OCI-LY7 (cell line): Measurements from ENCODE around the gene NOP56. TPM values are rescaled to one million over a fixed set of nuclear protein-coding genes. Genes with fewer than 3 reads are reported as not detected.
A peak's percentile ranks its signal among the peaks of the same experiment; 100 is the strongest.

Source experiments
- Bru-seq: library from RNA; stranded (reverse); fragments of 400-500 nt; gene quantifications from one replicate; lab custom pipeline; 2021; lab: Mats Ljungman, UMichigan
- BruChase-seq, 2 experiments: library from RNA; stranded (reverse); fragments of 400-500 nt; gene quantifications; one replicate each; lab custom pipeline; 2021; lab: Mats Ljungman, UMichigan
- BruUV-seq: library from RNA; stranded (reverse); fragments of 400-500 nt; replicated peaks from 2 replicates; lab custom pipeline; 2021; lab: Mats Ljungman, UMichigan
- CTCF ChIA-PET: fragments of 300-600 bp; sonication (Branson Sonifier 250); formaldehyde crosslinking; loops from one replicate; lab custom pipeline; 2022; ENCODE audit warnings: antibody characterized with exemption; ENCODE audit not compliant: unreplicated experiment; lab: Charles Lee
- POLR2A ChIA-PET: fragments of 300-600 bp; sonication (Branson Sonifier 250); formaldehyde crosslinking; loops from one replicate; lab custom pipeline; 2022; ENCODE audit warnings: antibody characterized with exemption; lab: Charles Lee
- DNase-seq: peaks from one replicate; pipeline ENCODE4 v3.0.0-alpha.2; 2015; ENCODE audit warnings: low spot score
- H2AFZ ChIP-seq: fragments of 200-600 bp; sonication (generic), shearing (Covaris generic); 2 replicates; pipeline ENCODE4 v1.6.1; 2014; ENCODE audit warnings: mild to moderate bottlenecking, antibody characterized with exemption, low read length, moderate library complexity
- H3K27ac ChIP-seq: fragments of 200-600 bp; sonication (generic); 2 replicates; pipeline ENCODE4 v1.5.1; 2014; ENCODE audit warnings: mixed run types, low read depth, mild to moderate bottlenecking, moderate library complexity, low read length, inconsistent platforms; ENCODE audit not compliant: poor library complexity, severe bottlenecking
- H3K36me3 ChIP-seq: fragments of 200-600 bp; sonication (generic); 2 replicates; pipeline ENCODE4 v1.6.1; 2014; ENCODE audit warnings: mild to moderate bottlenecking, antibody characterized with exemption, low read length, moderate library complexity, mixed read lengths; ENCODE audit not compliant: insufficient read depth
- H3K4me1 ChIP-seq: fragments of 200-600 bp; sonication (generic); 2 replicates; pipeline ENCODE4 v1.5.1; 2014; ENCODE audit warnings: mild to moderate bottlenecking, low read length; ENCODE audit not compliant: insufficient read depth, poor library complexity, severe bottlenecking
- H3K4me2 ChIP-seq: fragments of 200-600 bp; sonication (generic); 2 replicates; pipeline ENCODE4 v1.6.1; 2014; ENCODE audit warnings: mild to moderate bottlenecking, low read length
- H3K4me3 ChIP-seq: fragments of 200-600 bp; sonication (generic); 2 replicates; pipeline ENCODE4 v1.5.1; 2014; ENCODE audit warnings: mild to moderate bottlenecking, low read depth, low read length; ENCODE audit not compliant: poor library complexity, severe bottlenecking
- H3K79me2 ChIP-seq: fragments of 200-600 bp; sonication (generic); 2 replicates; pipeline ENCODE4 v1.6.1; 2016; ENCODE audit warnings: low read depth, mild to moderate bottlenecking, low read length, moderate library complexity, mixed read lengths; ENCODE audit not compliant: insufficient read depth
- H3K9me2 ChIP-seq: fragments of 200-600 bp; sonication (generic); 2 replicates; pipeline ENCODE4 v1.6.1; 2016; ENCODE audit warnings: mild to moderate bottlenecking, low read length, mixed read lengths; ENCODE audit not compliant: insufficient read depth
- H3K9me3 ChIP-seq: fragments of 200-600 bp; sonication (generic); 2 replicates; pipeline ENCODE4 v1.6.1; 2014; ENCODE audit warnings: mild to moderate bottlenecking, mixed run types, low read length, mixed read lengths
- H4K20me1 ChIP-seq: fragments of 200-600 bp; sonication (generic); 2 replicates; pipeline ENCODE4 v1.6.1; 2014; ENCODE audit warnings: mild to moderate bottlenecking, antibody characterized with exemption, low read length, moderate library complexity, mixed read lengths; ENCODE audit not compliant: insufficient read depth
- EZH2phosphoT487 ChIP-seq: fragments of 200-600 bp; sonication (generic); IDR thresholded peaks from 2 replicates; pipeline ENCODE4 v1.6.1; 2018; ENCODE audit warnings: low read depth, borderline replicate concordance, mild to moderate bottlenecking, mixed run types, antibody characterized with exemption, low read length, moderate library complexity, mixed read lengths
- intact Hi-C: fragments of 100-400 bp; cut with micrococcal nuclease; formaldehyde crosslinking; loops from one replicate; pipeline ENCODE4 v1.10.0; 2022; ENCODE audit not compliant: unreplicated experiment
- long read RNA-seq: library from polyadenylated mRNA; stranded (forward); transcript quantifications from one replicate; pipeline ENCODE4 v2.0.0, GENCODE V29; 2022
- total RNA-seq, 2 experiments: library from RNA; depleted of rRNA in 1 of 2; stranded (reverse); fragments of >200 nt in 1 of 2; shearing (Covaris generic) in 1 of 2; gene quantifications; 2 replicates each; pipeline ENCODE4 v1.2.3, GENCODE V29; 2014 to 2022
- TF ChIP-seq, protein P1 (sequence below): fragments of 200-600 bp; sonication (generic); conservative IDR thresholded peaks from 2 replicates; pipeline ENCODE4 v1.5.1; 2014; ENCODE audit warnings: mild to moderate bottlenecking, antibody characterized with exemption, low read length, moderate library complexity, mixed read lengths

NOP56 gene, protein sequence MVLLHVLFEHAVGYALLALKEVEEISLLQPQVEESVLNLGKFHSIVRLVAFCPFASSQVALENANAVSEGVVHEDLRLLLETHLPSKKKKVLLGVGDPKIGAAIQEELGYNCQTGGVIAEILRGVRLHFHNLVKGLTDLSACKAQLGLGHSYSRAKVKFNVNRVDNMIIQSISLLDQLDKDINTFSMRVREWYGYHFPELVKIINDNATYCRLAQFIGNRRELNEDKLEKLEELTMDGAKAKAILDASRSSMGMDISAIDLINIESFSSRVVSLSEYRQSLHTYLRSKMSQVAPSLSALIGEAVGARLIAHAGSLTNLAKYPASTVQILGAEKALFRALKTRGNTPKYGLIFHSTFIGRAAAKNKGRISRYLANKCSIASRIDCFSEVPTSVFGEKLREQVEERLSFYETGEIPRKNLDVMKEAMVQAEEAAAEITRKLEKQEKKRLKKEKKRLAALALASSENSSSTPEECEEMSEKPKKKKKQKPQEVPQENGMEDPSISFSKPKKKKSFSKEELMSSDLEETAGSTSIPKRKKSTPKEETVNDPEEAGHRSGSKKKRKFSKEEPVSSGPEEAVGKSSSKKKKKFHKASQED
- total RNA-seq (2014; rRNA removed; shearing (Covaris generic)) (580 and 640 TPM in 2 replicates), total RNA-seq (2022) (464 and 544 TPM in 2 replicates), Bru-seq, nascent RNA (percentile 99 among the genes with signal in this experiment), BruChase-seq, experiment 1, labeled RNA remaining after a 6-hour chase (percentile 98 among the genes with signal in this experiment), BruChase-seq, experiment 2, labeled RNA remaining after a 2-hour chase (percentile 99 among the genes with signal in this experiment)
- long read RNA-seq, transcript NOP56-201 (12 exons, 2,400 nt) = major isoform, 58 of 129 reads
- long read RNA-seq, partial matches to known transcripts = 17 of 129 reads
- long read RNA-seq, other reads (novel, unspliced or antisense) = 47 of 129 reads

DNA sequence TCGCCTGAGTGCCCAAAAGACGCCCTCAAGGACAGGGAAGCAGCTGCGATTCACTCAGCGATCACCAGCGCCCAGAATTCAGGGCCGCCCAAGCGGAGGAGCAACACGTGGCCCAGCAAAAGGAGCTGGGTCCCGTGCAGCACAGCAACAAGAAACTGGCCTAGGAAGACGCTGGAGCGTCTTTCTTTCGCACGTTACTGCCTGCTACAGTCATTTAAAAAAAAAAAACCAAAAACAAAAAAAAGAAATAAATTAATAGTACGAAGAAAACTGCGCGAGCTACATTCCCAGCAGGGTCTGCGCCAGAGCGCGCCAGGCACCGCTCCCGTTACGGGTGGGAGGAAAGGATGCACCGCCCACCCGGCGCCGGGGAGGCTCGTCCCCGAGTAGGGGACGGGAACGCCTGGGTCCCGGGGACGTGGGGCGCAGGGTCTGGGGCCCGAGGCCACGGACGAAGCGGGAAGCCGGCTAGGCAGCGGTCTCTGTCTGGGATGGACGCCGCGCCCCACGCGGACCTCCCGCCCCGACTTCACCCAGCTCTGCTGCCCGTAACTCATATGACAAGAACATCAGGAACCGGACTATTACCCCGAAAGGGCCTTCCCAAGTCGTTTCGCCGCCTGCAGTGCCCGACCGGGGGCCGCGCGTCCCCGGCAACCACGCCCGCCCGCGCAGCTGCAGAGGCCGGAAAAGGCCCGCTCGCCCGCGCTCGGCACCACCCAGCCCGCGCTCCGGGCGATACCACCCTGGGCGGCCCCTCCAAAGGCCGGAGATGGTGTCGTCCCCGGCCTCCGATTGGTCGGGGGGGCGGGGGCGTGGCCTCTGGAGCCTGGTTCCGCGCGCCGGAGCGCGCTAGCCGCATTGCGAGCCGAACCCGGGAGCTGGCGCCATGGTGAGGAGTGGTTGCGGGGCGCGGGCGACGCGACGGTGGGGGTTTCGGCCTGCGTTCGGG lies at the start of gene NOP56:
Gene NOP56 (plus strand): TSS at position 861 of the 952 bp plus-strand sequence. CDS start 29 bp downstream, at position 890.
- no peak for TF ChIP-seq EZH2phosphoT487
- TF ChIP-seq, protein P1, sequence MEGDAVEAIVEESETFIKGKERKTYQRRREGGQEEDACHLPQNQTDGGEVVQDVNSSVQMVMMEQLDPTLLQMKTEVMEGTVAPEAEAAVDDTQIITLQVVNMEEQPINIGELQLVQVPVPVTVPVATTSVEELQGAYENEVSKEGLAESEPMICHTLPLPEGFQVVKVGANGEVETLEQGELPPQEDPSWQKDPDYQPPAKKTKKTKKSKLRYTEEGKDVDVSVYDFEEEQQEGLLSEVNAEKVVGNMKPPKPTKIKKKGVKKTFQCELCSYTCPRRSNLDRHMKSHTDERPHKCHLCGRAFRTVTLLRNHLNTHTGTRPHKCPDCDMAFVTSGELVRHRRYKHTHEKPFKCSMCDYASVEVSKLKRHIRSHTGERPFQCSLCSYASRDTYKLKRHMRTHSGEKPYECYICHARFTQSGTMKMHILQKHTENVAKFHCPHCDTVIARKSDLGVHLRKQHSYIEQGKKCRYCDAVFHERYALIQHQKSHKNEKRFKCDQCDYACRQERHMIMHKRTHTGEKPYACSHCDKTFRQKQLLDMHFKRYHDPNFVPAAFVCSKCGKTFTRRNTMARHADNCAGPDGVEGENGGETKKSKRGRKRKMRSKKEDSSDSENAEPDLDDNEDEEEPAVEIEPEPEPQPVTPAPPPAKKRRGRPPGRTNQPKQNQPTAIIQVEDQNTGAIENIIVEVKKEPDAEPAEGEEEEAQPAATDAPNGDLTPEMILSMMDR = no peak
- Histone ChIP-seq H3K36me3 (peaks cover 44% of the 10 kb centered on the region), H3K27ac (peak within 1 kb of the TSS; percentile 88), H3K4me3 (peak within 1 kb of the TSS; percentile 93), H3K9me3 (no peaks in the 10 kb centered on the region), H3K9me2 (no peaks in the 10 kb centered on the region), H3K79me2 (peaks cover 45% of the 10 kb centered on the region), H2AFZ (peak within 1 kb of the TSS; percentile 65), H4K20me1 (peaks cover 36% of the 10 kb centered on the region), H3K4me1 (peaks cover 27% of the 10 kb centered on the region), H3K4me2 (peak within 1 kb of the TSS; percentile 98)
- TSS peak; percentile 86 for BruUV-seq
- CTCF ChIA-PET = no interaction called here
- intact Hi-C loops = loop anchor here (1.0 to 10.0 kb wide), 5 partner anchors 182 to 1810 kb away; partner anchors contain the start of genes DDRGK1, ITPA, PTPRA and SNRPB
- POLR2A ChIA-PET = interaction anchor here (0.6 to 3.6 kb wide), 9 partner anchors 11 to 222 kb away, joined by 3 to 24 read pairs (median 5); partner anchors contain the start of genes IDH3B and SNRPB
- DNase-seq = peak; percentile 94

DNA sequence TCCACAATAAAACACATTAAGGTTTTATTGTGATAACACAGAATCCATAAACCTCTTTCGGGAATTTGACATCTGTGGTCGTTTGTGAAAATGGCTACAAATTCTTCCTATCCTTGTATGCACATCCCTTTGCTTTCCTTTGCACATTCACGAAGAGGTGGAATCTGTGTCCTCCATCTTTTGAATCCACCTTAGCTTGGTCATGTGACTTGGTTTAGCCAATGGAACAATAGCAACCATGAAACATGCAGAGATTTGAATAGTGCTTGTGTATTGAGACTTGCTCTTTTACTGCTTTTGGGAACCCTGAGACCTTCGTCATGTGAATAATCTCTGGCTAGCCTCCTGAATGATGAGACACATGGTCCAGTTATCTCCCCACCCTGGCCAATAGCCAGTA lies 49.7 kb upstream of the NOP56 start:
- Histone ChIP-seq H4K20me1 (no peaks in the 10 kb centered on the region), H3K4me2 (no peak overlapping the region), H3K4me1 (no peaks in the 10 kb centered on the region), H3K9me3 (0 out of 2 replicates have a peak, but pooled peaks cover 3% of the 10 kb centered on the region), H3K79me2 (no peaks in the 10 kb centered on the region), H3K27ac (no peak overlapping the region), H2AFZ (peak overlapping the region; percentile 27; the same call in 1 of the 2 replicates), H3K4me3 (no peak overlapping the region), H3K36me3 (no peaks in the 10 kb centered on the region), H3K9me2 (no peaks in the 10 kb centered on the region)
- BruUV-seq = no TSS peak
- no peak for DNase-seq
- TF ChIP-seq, protein P1 = no peak
- TF ChIP-seq EZH2phosphoT487 = no peak
- POLR2A ChIA-PET = interaction anchor here (0.6 kb wide), 1 partner anchor 1445 kb away, joined by 3 read pairs; no protein-coding TSS in a partner anchor
- intact Hi-C loops = no loop called here
- CTCF ChIA-PET = no interaction called here
